ENCODE measurements around the gene ADGRF3. TPM values are rescaled to one million over a fixed set of nuclear protein-coding genes. Genes with fewer than 3 reads are reported as not detected.
"Not testable (repeated sequence)": the region's sequence is repeated elsewhere in the genome, so short reads cannot be mapped to it uniquely, and the experiment has no call there.

The ADGRF3 gene
- total RNA-seq, 2 donors from 2014 or later = 0.35 to 0.93 TPM

GRCh38 chr2:26270373-26270772 lies 76.2 kb downstream of the ADGRF3 start:
- Mint-ChIP-seq H3K4me3 (no peak overlapping the region), H3K9me3 (no peaks in the 10 kb centered on the region), H3K27ac (no peak overlapping the region), H3K36me3 (ENCODE audit: low read depth) (peaks cover 19% of the 10 kb centered on the region), H3K27me3 (ENCODE audit: insufficient read depth) (no peaks in the 10 kb centered on the region), H3K4me1 (no peaks in the 10 kb centered on the region)
- DNase-seq = no peak
- no peaks in the 10 kb centered on the region for H3K27me3 ChIP-seq (ENCODE audit: control insufficient read depth, insufficient read depth, low read length, poor library complexity, severe bottlenecking)
- peaks cover 20% of the 10 kb centered on the region for H3K36me3 ChIP-seq (ENCODE audit: control insufficient read depth, insufficient read depth, low read length)
- no peak overlapping the region for H3K9ac ChIP-seq (ENCODE audit: extremely low read depth, low read length, poor library complexity, severe bottlenecking)
- H3K9me3 ChIP-seq (ENCODE audit: control insufficient read depth, low read length) = no peaks in the 10 kb centered on the region
- no peak overlapping the region for H3K4me3 ChIP-seq (ENCODE audit: low read length)
- TF ChIP-seq CTCF (conservative IDR thresholded peaks at IDR 0.05) = no peak
- no peak overlapping the region for H3K27ac ChIP-seq (ENCODE audit: low read depth, low read length)
- H3K4me1 ChIP-seq (ENCODE audit: control insufficient read depth, insufficient read depth, low read length) = no peaks in the 10 kb centered on the region

- H3K36me3 ChIP-seq (ENCODE audit: control insufficient read depth, insufficient read depth, low read length) = peaks cover 25% of the 10 kb centered on the region
- H3K4me1 Mint-ChIP-seq = no peaks in the 10 kb centered on the region
- no peak for DNase-seq
- no peaks in the 10 kb centered on the region for H3K4me1 ChIP-seq (ENCODE audit: control insufficient read depth, insufficient read depth, low read length)
- no peak overlapping the region for H3K27ac ChIP-seq (ENCODE audit: low read depth, low read length)
- no peaks in the 10 kb centered on the region for H3K27me3 ChIP-seq (ENCODE audit: control insufficient read depth, insufficient read depth, low read length, poor library complexity, severe bottlenecking)
- H3K27ac Mint-ChIP-seq = no peak overlapping the region
- WGBS, 2 experiments (ENCODE audit: insufficient coverage in 1 of 2, insufficient read length in 1 of 2) = 93 to 94% methylated on average over 6 of the region's 6 CpGs
- no peak overlapping the region for H3K4me3 ChIP-seq (ENCODE audit: low read length)
- H3K36me3 Mint-ChIP-seq (ENCODE audit: low read depth) = peaks cover 22% of the 10 kb centered on the region
- H3K4me3 Mint-ChIP-seq = no peak overlapping the region
- no peaks in the 10 kb centered on the region for H3K27me3 Mint-ChIP-seq (ENCODE audit: insufficient read depth)
- TF ChIP-seq CTCF (conservative IDR thresholded peaks at IDR 0.05) = no peak
- no peaks in the 10 kb centered on the region for H3K9me3 ChIP-seq (ENCODE audit: control insufficient read depth, low read length)
- no peaks in the 10 kb centered on the region for H3K9me3 Mint-ChIP-seq
- no peak overlapping the region for H3K9ac ChIP-seq (ENCODE audit: extremely low read depth, low read length, poor library complexity, severe bottlenecking)
Measured at GRCh38 chr2:26269571-26270158, 76.9 kb downstream of the ADGRF3 start.

- 96 to 97% methylated on average over 8 to 12 of the region's 12 CpGs for WGBS, 2 experiments (ENCODE audit: insufficient coverage in 1 of 2, insufficient read length in 1 of 2)
- not testable (repeated sequence) for H3K9me3 Mint-ChIP-seq; H3K27me3 Mint-ChIP-seq (ENCODE audit: insufficient read depth); H3K4me3 ChIP-seq (ENCODE audit: low read length); H3K9ac ChIP-seq (ENCODE audit: extremely low read depth, low read length, poor library complexity, severe bottlenecking); H3K4me1 ChIP-seq (ENCODE audit: control insufficient read depth, insufficient read depth, low read length); H3K4me3 Mint-ChIP-seq; H3K9me3 ChIP-seq (ENCODE audit: control insufficient read depth, low read length); H3K27ac ChIP-seq (ENCODE audit: low read depth, low read length); H3K4me1 Mint-ChIP-seq; H3K27me3 ChIP-seq (ENCODE audit: control insufficient read depth, insufficient read depth, low read length, poor library complexity, severe bottlenecking); H3K27ac Mint-ChIP-seq; DNase-seq
- H3K36me3 ChIP-seq (ENCODE audit: control insufficient read depth, insufficient read depth, low read length) = peaks cover 24% of the 10 kb centered on the region
- H3K36me3 Mint-ChIP-seq (ENCODE audit: low read depth) = peaks cover 24% of the 10 kb centered on the region
Measured at GRCh38 chr2:26268670-26269385, 77.8 kb downstream of the ADGRF3 start.
